GM18517 (cell line): ENCODE measurements around the gene AIF1.

Experiments used
- ATAC-seq: cut with Tn5 transposase; IDR thresholded peaks from one replicate; pipeline ENCODE4 v1.9.1; 2021; ENCODE audit warnings: mild to moderate bottlenecking, moderate library complexity; ENCODE audit not compliant: unreplicated experiment

Gene AIF1

GRCh38 chr6:31614684-31615578, at the start of gene AIF1:
Gene AIF1 (plus strand): TSS chr6:31615234. CDS start chr6:31615330, 96 bp downstream.
- no peak for ATAC-seq

- ATAC-seq = no peak
Observed at GRCh38 chr6:31567531-31568370, 47.3 kb upstream of the AIF1 start.

- peak; percentile 77 for ATAC-seq
Observed at GRCh38 chr6:31568537-31568961, 46.5 kb upstream of the AIF1 start.

- no peak for ATAC-seq
Observed at GRCh38 chr6:31569861-31570536, 45.0 kb upstream of the AIF1 start.

GRCh38 chr6:31572041-31572911, 42.8 kb upstream of the AIF1 start, which contains the start of gene LTA:
Gene LTA (plus strand): TSS chr6:31572289. CDS start chr6:31572743, 454 bp downstream.
- no peak for ATAC-seq

- no peak for ATAC-seq
Observed at GRCh38 chr6:31573239-31574105, 41.6 kb upstream of the AIF1 start.

GRCh38 chr6:31574106-31575061, 40.6 kb upstream of the AIF1 start:
- no peak for ATAC-seq

- ATAC-seq = no peak
Observed at GRCh38 chr6:31575335-31575901, 39.6 kb upstream of the AIF1 start, which contains the start of gene TNF. Gene TNF (plus strand): TSS chr6:31575565. CDS start chr6:31575742, 177 bp downstream.

- ATAC-seq = no peak
Observed at GRCh38 chr6:31575952-31576685, 38.9 kb upstream of the AIF1 start.

- ATAC-seq = no peak
Observed at GRCh38 chr6:31576897-31577578, 38.0 kb upstream of the AIF1 start.

GRCh38 chr6:31577579-31577966, 37.5 kb upstream of the AIF1 start:
- ATAC-seq = no peak

- ATAC-seq = no peak
Observed at GRCh38 chr6:31578184-31579118, 36.6 kb upstream of the AIF1 start.

- ATAC-seq = no peak
Observed at GRCh38 chr6:31579119-31579505, 35.9 kb upstream of the AIF1 start.

- ATAC-seq = no peak
Observed at GRCh38 chr6:31579546-31580437, 35.2 kb upstream of the AIF1 start.
